Smooth muscle cell (in vitro differentiated cells): Measurements from ENCODE around the gene MTARC2. TPM values are rescaled to one million over a fixed set of nuclear protein-coding genes. Genes with fewer than 3 reads are reported as not detected.
A peak's percentile ranks its signal among the peaks of the same experiment; 100 is the strongest.

Experiments used
- DNase-seq: peaks from one replicate; lab custom pipeline; 2025; ENCODE audit not compliant: unreplicated experiment; lab: John Stamatoyannopoulos, UW
- H2AFZ ChIP-seq: fragments of 200-600 bp; sonication (generic); 2 replicates; pipeline ENCODE4 v1.6.0; 2016; ENCODE audit warnings: antibody characterized with exemption, low read depth, mild to moderate bottlenecking
- H3F3A ChIP-seq: fragments of 200-600 bp; sonication (generic); 2 replicates; pipeline ENCODE4 v1.6.0; 2017; ENCODE audit warnings: antibody characterized with exemption, low read depth
- H3K27ac ChIP-seq: fragments of 200-600 bp; sonication (generic); 2 replicates; pipeline ENCODE4 v1.5.1; 2016; ENCODE audit warnings: low read depth, mild to moderate bottlenecking
- H3K27me3 ChIP-seq: fragments of 200-600 bp; sonication (generic); 2 replicates; pipeline ENCODE4 v1.6.1; 2016; ENCODE audit warnings: low read depth, mild to moderate bottlenecking
- H3K36me3 ChIP-seq: fragments of 200-600 bp; sonication (generic); 2 replicates; pipeline ENCODE4 v1.5.1; 2016; ENCODE audit warnings: low read depth
- H3K4me1 ChIP-seq: fragments of 200-600 bp; sonication (generic); 2 replicates; pipeline ENCODE4 v1.5.1; 2016; ENCODE audit warnings: low read depth
- H3K4me2 ChIP-seq: fragments of 200-600 bp; sonication (generic); 2 replicates; pipeline ENCODE4 v1.6.0; 2016; ENCODE audit warnings: mild to moderate bottlenecking
- H3K4me3 ChIP-seq: fragments of 200-600 bp; sonication (generic); 2 replicates; pipeline ENCODE4 v1.5.1; 2016; ENCODE audit warnings: mild to moderate bottlenecking
- H3K79me2 ChIP-seq: fragments of 200-600 bp; sonication (generic); 2 replicates; pipeline ENCODE4 v1.6.0; 2016; ENCODE audit warnings: low read depth, mild to moderate bottlenecking
- H3K9ac ChIP-seq: fragments of 200-600 bp; sonication (generic); 2 replicates; pipeline ENCODE4 v1.6.0; 2016; ENCODE audit warnings: low read depth
- H3K9me3 ChIP-seq: fragments of 200-600 bp; sonication (generic); replicated peaks from 2 replicates; pipeline ENCODE4 v1.5.1; 2016; ENCODE audit warnings: low read depth
- H4K20me1 ChIP-seq: fragments of 200-600 bp; sonication (generic); 2 replicates; pipeline ENCODE4 v1.6.0; 2016; ENCODE audit warnings: low read depth
- CTCF ChIP-seq: fragments of 200-600 bp; sonication (generic); IDR thresholded peaks from 2 replicates; pipeline ENCODE4 v1.5.1; 2017; ENCODE audit warnings: borderline replicate concordance, mild to moderate bottlenecking, antibody characterized with exemption; ENCODE audit not compliant: insufficient read depth, poor library complexity, severe bottlenecking
- WGBS: methylation state at CpG from one replicate; pipeline ENCODE4 v1.1.7; 2016; ENCODE audit warnings: low lambda C conversion rate; 5-methylcytosine and 5-hydroxymethylcytosine counted together
- polyA plus RNA-seq: library from polyadenylated mRNA; unstranded; fragments of >200 nt; fragmentation: Nextera tagmentation; extraction: Ambion mirVana; gene quantifications from 2 replicates; pipeline ENCODE4 v1.2.1, GENCODE V29; 2016
- total RNA-seq: library from RNA; depleted of rRNA; stranded (reverse); fragments of >200 nt; gene quantifications from 2 replicates; pipeline ENCODE4 v1.2.3, GENCODE V29; 2014

MTARC2 gene
- total RNA-seq (7.6 and 13.0 TPM in 2 replicates), polyA plus RNA-seq (4.7 and 6.1 TPM in 2 replicates)

GRCh38 chr1:220748089-220748934 is at the start of gene MTARC2:
Gene MTARC2 (plus strand): TSS chr1:220748322. CDS start chr1:220748532, 210 bp downstream.
- Histone ChIP-seq H3K36me3 (no peaks in the 10 kb centered on the region), H3K4me1 (peaks cover 12% of the 10 kb centered on the region), H2AFZ (peak within 1 kb of the TSS; percentile 97), H3K9me3 (no peaks in the 10 kb centered on the region), H4K20me1 (no peaks in the 10 kb centered on the region), H3K9ac (peak within 1 kb of the TSS; percentile 33), H3K4me3 (peak within 1 kb of the TSS; percentile 80), H3K27ac (peak within 1 kb of the TSS; percentile 20), H3K4me2 (peak within 1 kb of the TSS; percentile 92), H3K79me2 (no peaks in the 10 kb centered on the region), H3K27me3 (no peaks in the 10 kb centered on the region), H3F3A (no peaks in the 10 kb centered on the region)
- 1% methylated on average over 76 of the region's 77 CpGs for WGBS
- peak; percentile 44 for DNase-seq
- TF ChIP-seq CTCF = no peak

GRCh38 chr1:220698607-220699016 is 49.5 kb upstream of the MTARC2 start:
- Histone ChIP-seq H3F3A (no peaks in the 10 kb centered on the region), H3K4me3 (no peak overlapping the region), H3K27me3 (peaks cover 6% of the 10 kb centered on the region), H4K20me1 (no peaks in the 10 kb centered on the region), H3K27ac (no peak overlapping the region), H3K9ac (no peak overlapping the region), H2AFZ (no peak overlapping the region), H3K4me2 (no peak overlapping the region), H3K9me3 (no peaks in the 10 kb centered on the region), H3K79me2 (no peaks in the 10 kb centered on the region), H3K36me3 (no peaks in the 10 kb centered on the region), H3K4me1 (no peaks in the 10 kb centered on the region)
- TF ChIP-seq CTCF = no peak
- no peak for DNase-seq
- 85% methylated on average over 5 of the region's 5 CpGs for WGBS

- no peak overlapping the region for H3K9ac ChIP-seq
- TF ChIP-seq CTCF = no peak
- no peak overlapping the region for H3K4me3 ChIP-seq
- no peak for DNase-seq
- no peak overlapping the region for H3K27ac ChIP-seq
- H3K4me2 ChIP-seq = no peak overlapping the region
- no peaks in the 10 kb centered on the region for H3K4me1 ChIP-seq
- H2AFZ ChIP-seq = no peak overlapping the region
- peaks cover 4% of the 10 kb centered on the region for H3K27me3 ChIP-seq
- H3K79me2 ChIP-seq = no peaks in the 10 kb centered on the region
- H4K20me1 ChIP-seq = no peaks in the 10 kb centered on the region
- WGBS = 89% methylated on average over 3 of the region's 3 CpGs
- H3K9me3 ChIP-seq = no peaks in the 10 kb centered on the region
- no peaks in the 10 kb centered on the region for H3K36me3 ChIP-seq
- H3F3A ChIP-seq = no peaks in the 10 kb centered on the region
These were observed 49.1 kb upstream of the MTARC2 start for GRCh38 chr1:220699044-220699443.
